Left lung (tissue), 10 donors: ENCODE measurements around the gene OSBPL3. TPM values are rescaled to one million over a fixed set of nuclear protein-coding genes. Genes with fewer than 3 reads are reported as not detected.

ENCODE experiments used
- ATAC-seq: fragments of 200-7000 bp; cut with Tn5 transposase; one replicate; pipeline ENCODE4 v1.9.1; 2020; ENCODE audit warnings: moderate library complexity
- DNase-seq, 4 donors: peaks; one replicate each; pipeline ENCODE4 v3.0.0-alpha.2; 2013 to 2020
- H3K27ac ChIP-seq, 2 donors: fragments of 200-600 bp; sonication (generic) in 1 of 2; one replicate each; pipeline versions ENCODE4 v1.5.0 to v1.8.0; 2020 to 2021
- H3K27me3 ChIP-seq, 2 donors: fragments of 200-600 bp; sonication (generic) in 1 of 2; one replicate each; pipeline versions ENCODE4 v1.5.0 to v1.8.0; 2020 to 2021
- H3K36me3 ChIP-seq, 2 donors: fragments of 200-600 bp; sonication (generic) in 1 of 2; one replicate each; pipeline versions ENCODE4 v1.5.0 to v1.8.0; 2020 to 2021
- H3K4me1 ChIP-seq, 2 donors: fragments of 200-600 bp; one replicate each; pipeline ENCODE4 v1.8.0; 2021
- H3K4me3 ChIP-seq, 2 donors: fragments of 200-600 bp; sonication (generic) in 1 of 2; one replicate each; pipeline versions ENCODE4 v1.5.0 to v1.8.0; 2020 to 2021; ENCODE audit warnings: mild to moderate bottlenecking in 1 of 2
- H3K9me3 ChIP-seq, 2 donors: fragments of 200-600 bp; sonication (generic) in 1 of 2; one replicate each; pipeline versions ENCODE4 v1.5.0 to v1.8.0; 2020 to 2021
- intact Hi-C, 2 donors: fragments of 100-400 bp; cut with DNase I; formaldehyde crosslinking; loops; one replicate each; pipeline versions ENCODE4 v1.11.2 to v1.14.2; 2022
- polyA plus RNA-seq, 6 donors: library from polyadenylated mRNA; unstranded; fragments of 120-200 nt; gene quantifications; one replicate each; pipeline ENCODE4 v1.2.1, GENCODE V29; 2013; ENCODE audit not compliant: insufficient read length in 6 of 6
- total RNA-seq, 2 donors: library from RNA; stranded (reverse); fragmentation: NEBNext Ultra II Directional; extraction: Animal tissue kit (Norgen Biotek cat#: 25700); gene quantifications; one replicate each; pipeline ENCODE4 v1.2.1, GENCODE V29; 2021
- TF ChIP-seq, protein P1 (sequence below), 2 donors: fragments of 200-600 bp; sonication (generic) in 1 of 2; IDR thresholded peaks; one replicate each; pipeline versions ENCODE4 v1.5.0 to v1.8.0; 2021; ENCODE audit warnings: antibody characterized with exemption in 2 of 2
- donor health status: DM: no; HTN: yes; CAD: no.
- donor health status: DM: no; HTN: no; CAD: no.

OSBPL3 gene
- total and polyA plus RNA-seq, 8 donors = 2.3 to 30.5 (median 3.3) TPM

DNA sequence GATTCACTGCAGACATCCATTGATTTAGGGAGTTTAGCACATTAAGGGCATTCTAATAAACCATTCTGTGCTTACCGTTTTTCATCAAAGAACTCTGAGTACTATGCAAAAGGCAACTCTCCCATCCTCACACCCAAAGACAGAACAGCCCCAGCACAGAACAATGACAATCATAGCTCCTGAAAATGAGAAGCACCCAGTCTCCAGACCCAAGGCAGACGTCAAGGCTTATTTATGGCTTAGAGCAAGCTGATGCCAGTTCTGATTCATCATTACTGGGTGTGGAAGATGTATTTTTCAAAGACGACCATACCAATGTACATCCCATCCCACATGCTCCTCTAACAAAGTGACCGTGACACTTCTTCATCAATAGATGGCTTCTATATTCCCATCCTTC, 67.6 kb downstream of the OSBPL3 start:
- Histone ChIP-seq H3K27ac (no peak overlapping the region), H3K36me3 (no peaks in the 10 kb centered on the region), H3K4me1 (peaks cover 0 to 9% of the 10 kb centered on the region in 2 donors)

DNA sequence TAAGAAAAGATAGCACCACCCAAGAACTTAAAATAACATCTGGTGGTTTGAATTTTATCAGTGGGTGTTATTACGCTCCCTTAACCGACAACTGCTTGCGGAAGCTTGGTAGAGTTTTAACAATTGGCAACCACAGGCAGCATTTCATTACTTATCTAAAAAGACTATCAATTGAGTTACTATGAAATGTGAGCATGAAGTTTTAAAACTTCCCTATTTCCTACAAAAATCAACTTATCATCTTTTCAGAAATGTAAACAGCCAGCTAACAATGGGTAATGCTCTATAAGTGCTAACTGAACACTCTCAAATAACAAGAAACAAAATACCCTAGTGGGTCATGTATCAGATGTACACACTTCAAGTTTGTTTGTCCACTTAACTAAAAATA, 68.8 kb downstream of the OSBPL3 start:
- peaks cover 0 to 9% of the 10 kb centered on the region in 2 donors for H3K4me1 ChIP-seq
- TF ChIP-seq, protein P1, sequence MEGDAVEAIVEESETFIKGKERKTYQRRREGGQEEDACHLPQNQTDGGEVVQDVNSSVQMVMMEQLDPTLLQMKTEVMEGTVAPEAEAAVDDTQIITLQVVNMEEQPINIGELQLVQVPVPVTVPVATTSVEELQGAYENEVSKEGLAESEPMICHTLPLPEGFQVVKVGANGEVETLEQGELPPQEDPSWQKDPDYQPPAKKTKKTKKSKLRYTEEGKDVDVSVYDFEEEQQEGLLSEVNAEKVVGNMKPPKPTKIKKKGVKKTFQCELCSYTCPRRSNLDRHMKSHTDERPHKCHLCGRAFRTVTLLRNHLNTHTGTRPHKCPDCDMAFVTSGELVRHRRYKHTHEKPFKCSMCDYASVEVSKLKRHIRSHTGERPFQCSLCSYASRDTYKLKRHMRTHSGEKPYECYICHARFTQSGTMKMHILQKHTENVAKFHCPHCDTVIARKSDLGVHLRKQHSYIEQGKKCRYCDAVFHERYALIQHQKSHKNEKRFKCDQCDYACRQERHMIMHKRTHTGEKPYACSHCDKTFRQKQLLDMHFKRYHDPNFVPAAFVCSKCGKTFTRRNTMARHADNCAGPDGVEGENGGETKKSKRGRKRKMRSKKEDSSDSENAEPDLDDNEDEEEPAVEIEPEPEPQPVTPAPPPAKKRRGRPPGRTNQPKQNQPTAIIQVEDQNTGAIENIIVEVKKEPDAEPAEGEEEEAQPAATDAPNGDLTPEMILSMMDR (IDR thresholded peaks at IDR 0.05) = no peak
- H3K9me3 ChIP-seq = no peaks in the 10 kb centered on the region
- no peak overlapping the region for H3K27ac ChIP-seq
- no peak overlapping the region for H3K4me3 ChIP-seq
- H3K27me3 ChIP-seq = no peaks in the 10 kb centered on the region
- intact Hi-C loops = no loop called here
- ATAC-seq = peak; percentile 25
- no peaks in the 10 kb centered on the region for H3K36me3 ChIP-seq
- no peak for DNase-seq

More for the DNA sequence above, 67.6 kb downstream of the OSBPL3 start:
- intact Hi-C loops = no loop called here
- TF ChIP-seq, protein P1 (IDR thresholded peaks at IDR 0.05) = no peak
- no peak overlapping the region for H3K4me3 ChIP-seq
- no peaks in the 10 kb centered on the region for H3K27me3 ChIP-seq
- H3K9me3 ChIP-seq = no peaks in the 10 kb centered on the region
- ATAC-seq (no peak), DNase-seq (no peak)

DNA sequence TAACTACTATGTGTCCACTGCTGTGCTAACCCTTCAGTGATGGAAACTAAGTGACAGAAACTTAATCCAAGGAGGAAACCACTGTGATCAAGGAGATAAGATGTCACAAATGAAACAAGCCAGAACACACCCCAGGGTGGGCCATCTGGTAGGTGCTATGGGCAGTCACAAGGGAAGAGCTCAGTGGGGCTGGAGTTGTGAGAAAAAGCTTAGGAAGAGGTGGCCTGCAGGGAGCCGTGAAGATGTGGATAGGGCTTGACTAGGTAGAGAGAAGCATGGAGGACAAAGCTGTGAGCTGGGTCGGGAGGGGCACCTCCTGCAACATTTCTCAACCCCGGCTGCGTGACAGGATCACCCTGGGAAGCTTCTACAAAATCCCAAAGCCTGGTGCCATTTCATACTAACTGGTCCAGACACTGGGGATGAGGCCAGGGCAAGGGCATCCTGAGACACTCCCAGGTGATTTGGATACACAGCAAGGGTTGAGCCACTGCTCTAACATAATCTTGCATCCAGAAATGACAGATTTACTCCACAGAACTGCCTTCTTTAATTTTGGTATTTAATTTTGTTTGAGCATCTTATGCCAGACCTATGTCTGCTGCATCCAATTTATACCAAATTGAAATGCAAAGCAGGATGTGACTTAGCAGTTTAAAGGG, 69.3 kb downstream of the OSBPL3 start:
- H3K27me3 ChIP-seq = no peaks in the 10 kb centered on the region
- ATAC-seq (no peak), DNase-seq (no peak)
- TF ChIP-seq, protein P1 (IDR thresholded peaks at IDR 0.05) = no peak
- peaks cover 0 to 9% of the 10 kb centered on the region in 2 donors for H3K4me1 ChIP-seq
- no peaks in the 10 kb centered on the region for H3K9me3 ChIP-seq
- no peak overlapping the region for H3K27ac ChIP-seq
- H3K36me3 ChIP-seq = no peaks in the 10 kb centered on the region
- no peak overlapping the region for H3K4me3 ChIP-seq
- intact Hi-C loops = no loop called here

DNA sequence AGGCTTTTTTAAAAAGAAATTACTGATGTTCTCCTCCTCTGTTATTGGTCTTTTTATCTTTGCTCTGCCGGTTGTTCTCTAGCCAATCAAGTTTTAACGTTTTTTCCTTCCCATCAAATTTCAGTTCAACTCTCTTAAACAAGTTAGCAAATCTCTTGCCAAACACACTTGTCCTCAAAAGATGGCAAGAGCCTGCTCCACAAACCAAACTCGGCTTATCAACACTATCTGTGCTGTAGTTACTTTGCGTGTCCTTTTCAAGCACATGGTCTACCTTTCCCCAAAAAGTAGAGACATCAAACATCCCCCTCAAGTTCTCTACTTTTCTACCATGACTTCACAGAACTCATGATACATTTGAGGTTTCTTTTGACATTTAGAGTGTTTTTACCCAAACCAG, 71.3 kb downstream of the OSBPL3 start:
- DNase-seq (no peak), ATAC-seq (no peak)
- H3K27ac ChIP-seq = no peak overlapping the region
- H3K4me1 ChIP-seq = peaks cover 0 to 14% of the 10 kb centered on the region in 2 donors
- no peak overlapping the region for H3K4me3 ChIP-seq
- H3K36me3 ChIP-seq = no peaks in the 10 kb centered on the region
- TF ChIP-seq, protein P1 (IDR thresholded peaks at IDR 0.05) = no peak
- H3K9me3 ChIP-seq = no peaks in the 10 kb centered on the region
- no peaks in the 10 kb centered on the region for H3K27me3 ChIP-seq
- intact Hi-C loops = no loop called here

DNA sequence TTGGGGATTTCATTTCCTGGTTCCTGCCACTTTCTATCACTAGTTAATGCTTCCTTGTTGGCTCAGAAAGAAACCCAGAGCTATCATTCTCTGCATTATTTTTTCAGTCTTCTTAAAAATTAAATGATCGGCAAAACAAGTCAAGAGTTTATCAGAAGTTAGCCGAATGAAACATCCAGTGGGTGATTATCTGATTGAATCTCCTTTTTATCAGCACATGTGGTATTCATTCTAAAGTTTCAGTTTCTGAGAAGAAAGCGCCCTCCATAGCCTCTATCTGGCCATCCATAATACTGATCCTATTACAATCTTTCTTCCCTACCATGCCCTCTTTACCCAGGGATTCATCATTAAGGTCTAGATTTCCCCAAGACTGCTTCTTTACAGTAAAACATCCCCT, 71.8 kb downstream of the OSBPL3 start:
- ATAC-seq (no peak), DNase-seq (no peak)
- peaks cover 0 to 14% of the 10 kb centered on the region in 2 donors for H3K4me1 ChIP-seq
- TF ChIP-seq, protein P1 (IDR thresholded peaks at IDR 0.05) = no peak
- intact Hi-C loops = no loop called here
- no peak overlapping the region for H3K27ac ChIP-seq
- no peak overlapping the region for H3K4me3 ChIP-seq
- no peaks in the 10 kb centered on the region for H3K36me3 ChIP-seq
- H3K27me3 ChIP-seq = no peaks in the 10 kb centered on the region
- H3K9me3 ChIP-seq = no peaks in the 10 kb centered on the region
